SK-N-SH (cell line): ENCODE results near the gene OPN3. TPM values are rescaled to one million over a fixed set of nuclear protein-coding genes. Genes with fewer than 3 reads are reported as not detected.

Experiments
- CTCF ChIA-PET: fragments of 300-600, 350-600 bp; formaldehyde crosslinking; extraction: SDS; loops from one replicate; lab custom pipeline; 2021; lab: Yijun Ruan, JAX
- POLR2A ChIA-PET: fragments of 350-600 bp; sonication (Branson Sonifier 250); formaldehyde crosslinking; extraction: SDS; loops from one replicate; lab custom pipeline; 2020; ENCODE audit warnings: antibody characterized with exemption, inconsistent platforms; lab: Yijun Ruan, JAX
- DNase-seq: peaks from one replicate; pipeline ENCODE4 v3.0.0; 2012
- H2AFZ ChIP-seq: fragments of 200-600 bp; sonication (generic); 2 replicates; pipeline ENCODE4 v1.8.1; 2016; ENCODE audit warnings: antibody characterized with exemption, mild to moderate bottlenecking, low read depth
- H3F3A ChIP-seq: fragments of 200-600 bp; sonication (generic); replicated peaks from 2 replicates; pipeline ENCODE3; 2016; ENCODE audit warnings: antibody characterized with exemption, mild to moderate bottlenecking; ENCODE audit not compliant: insufficient read depth
- H3K27ac ChIP-seq, 2 experiments: fragments of 200-500 bp in 1 of 2; fragments of 200-600 bp in 1 of 2; sonication (Bioruptor generic) in 1 of 2; sonication (generic), shearing (Covaris generic) in 1 of 2; 2 replicates each; pipeline versions ENCODE4 v1.5.1 to v1.6.1; 2014 to 2016; ENCODE audit warnings: low read depth in 2 of 2, inconsistent platforms in 1 of 2, low read length in 1 of 2, mild to moderate bottlenecking in 1 of 2, mixed read lengths in 1 of 2
- H3K27me3 ChIP-seq: fragments of 200-600 bp; sonication (generic), shearing (Covaris generic); 2 replicates; pipeline ENCODE4 v1.6.1; 2016; ENCODE audit warnings: mixed run types; ENCODE audit not compliant: insufficient read depth
- H3K36me3 ChIP-seq, 2 experiments: fragments of 200-500 bp in 1 of 2; fragments of 200-600 bp in 1 of 2; sonication (Bioruptor generic) in 1 of 2; sonication (generic) in 1 of 2; replicated peaks in 1 of 2; 2 replicates each; pipeline versions ENCODE3 to v1.5.1; 2014 to 2016; ENCODE audit warnings: low read length in 1 of 2, mild to moderate bottlenecking in 1 of 2; ENCODE audit not compliant: insufficient read depth in 2 of 2, control insufficient read depth in 1 of 2
- H3K4me1 ChIP-seq, 2 experiments: fragments of 200-500 bp in 1 of 2; fragments of 200-600 bp in 1 of 2; sonication (Bioruptor generic) in 1 of 2; sonication (generic), shearing (Covaris generic) in 1 of 2; 2 replicates each; pipeline versions ENCODE4 v1.5.1 to v1.6.1; 2014 to 2016; ENCODE audit warnings: low read depth in 1 of 2, low read length in 1 of 2, mixed run types in 1 of 2; ENCODE audit not compliant: insufficient read depth in 2 of 2, control insufficient read depth in 1 of 2
- H3K4me2 ChIP-seq: fragments of 200-600 bp; sonication (generic), shearing (Covaris generic); 2 replicates; pipeline ENCODE4 v1.6.1; 2017; ENCODE audit warnings: mixed run types
- H3K4me3 ChIP-seq, 2 experiments: fragments of 200-500 bp in 1 of 2; fragments of 200-600 bp in 1 of 2; sonication (Bioruptor generic) in 1 of 2; sonication (generic), shearing (Covaris generic) in 1 of 2; 2 replicates each; pipeline versions ENCODE4 v1.5.1 to v1.8.1; 2014 to 2016; ENCODE audit warnings: low read depth in 2 of 2, inconsistent platforms in 1 of 2, low read length in 1 of 2, mild to moderate bottlenecking in 1 of 2, mixed read lengths in 1 of 2, moderate library complexity in 1 of 2
- H3K79me2 ChIP-seq: fragments of 200-600 bp; sonication (generic); 2 replicates; pipeline ENCODE4 v1.8.1; 2017; ENCODE audit warnings: mild to moderate bottlenecking; ENCODE audit not compliant: insufficient read depth
- H3K9ac ChIP-seq: fragments of 200-600 bp; sonication (generic); 2 replicates; pipeline ENCODE4 v1.6.1; 2017; ENCODE audit warnings: mixed run types
- H3K9me2 ChIP-seq: fragments of 200-600 bp; sonication (generic); 2 replicates; pipeline ENCODE4 v1.6.1; 2017; ENCODE audit warnings: mixed run types
- H3K9me3 ChIP-seq: fragments of 200-600 bp; sonication (generic); 2 replicates; pipeline ENCODE4 v1.6.1; 2017; ENCODE audit warnings: mixed run types, mild to moderate bottlenecking, moderate library complexity
- H4K20me1 ChIP-seq: fragments of 200-600 bp; sonication (generic); 2 replicates; pipeline ENCODE4 v1.6.1; 2017; ENCODE audit warnings: mild to moderate bottlenecking, mixed run types; ENCODE audit not compliant: insufficient read depth
- FOXJ3 ChIP-seq: sonication (generic); formaldehyde crosslinking; IDR thresholded peaks from 2 replicates; pipeline ENCODE4 v1.5.1; 2020; ENCODE audit warnings: mild to moderate bottlenecking, missing genetic modification reagents
- IRF3 ChIP-seq: fragments of 150-350 bp; IDR thresholded peaks from 2 replicates; pipeline ENCODE4 v1.6.1; 2016; ENCODE audit warnings: mild to moderate bottlenecking, low read depth, low read length
- JUND ChIP-seq: IDR thresholded peaks from 2 replicates; pipeline ENCODE4 v1.4.0; 2012
- MXI1 ChIP-seq: IDR thresholded peaks from 2 replicates; pipeline ENCODE4 v1.6.1; 2012; ENCODE audit warnings: mild to moderate bottlenecking, low read depth, low read length, improper control_type of control experiment
- NFIC ChIP-seq: IDR thresholded peaks from 2 replicates; pipeline ENCODE4 v1.4.0; 2012; ENCODE audit warnings: borderline replicate concordance
- PBX3 ChIP-seq: IDR thresholded peaks from 2 replicates; pipeline ENCODE4; 2012
- RAD21 ChIP-seq: IDR thresholded peaks from 2 replicates; pipeline ENCODE4 v1.6.1; 2012; ENCODE audit warnings: mild to moderate bottlenecking, low read length
- RCOR1 ChIP-seq: fragments of 150-350 bp; IDR thresholded peaks from 2 replicates; pipeline ENCODE4 v1.6.1; 2017; ENCODE audit warnings: antibody characterized with exemption, low read length
- RFX5 ChIP-seq: IDR thresholded peaks from 2 replicates; pipeline ENCODE4 v1.6.1; 2012; ENCODE audit warnings: mild to moderate bottlenecking, improper control_type of control experiment, low read length
- RXRA ChIP-seq: IDR thresholded peaks from 2 replicates; pipeline ENCODE4 v1.4.0; 2012; ENCODE audit warnings: low read depth, mild to moderate bottlenecking, borderline replicate concordance
- SIN3A ChIP-seq: IDR thresholded peaks from 2 replicates; pipeline ENCODE4 v1.6.1; 2012; ENCODE audit warnings: low read depth, mild to moderate bottlenecking, low read length, moderate library complexity, borderline replicate concordance
- TAF1 ChIP-seq: IDR thresholded peaks from 2 replicates; pipeline ENCODE4 v1.6.1; 2012; ENCODE audit warnings: low read depth, mild to moderate bottlenecking, low read length, moderate library complexity, borderline replicate concordance
- TEAD4 ChIP-seq: IDR thresholded peaks from 2 replicates; pipeline ENCODE4 v1.4.0; 2012; ENCODE audit warnings: mild to moderate bottlenecking, borderline replicate concordance; ENCODE audit not compliant: insufficient read depth
- USF1 ChIP-seq: IDR thresholded peaks from 2 replicates; pipeline ENCODE4 v1.4.0; 2012; ENCODE audit warnings: low read depth, borderline replicate concordance
- USF2 ChIP-seq: fragments of 150-350 bp; IDR thresholded peaks from 2 replicates; pipeline ENCODE4 v1.6.1; 2017; ENCODE audit warnings: antibody characterized with exemption, low read length, low read depth, borderline replicate concordance
- YY1 ChIP-seq: IDR thresholded peaks from 2 replicates; pipeline ENCODE4 v1.4.0; 2012; ENCODE audit warnings: low read depth, mild to moderate bottlenecking
- ZBTB33 ChIP-seq: IDR thresholded peaks from 2 replicates; pipeline ENCODE4 v1.4.0; 2012; ENCODE audit warnings: low read depth, borderline replicate concordance
- WGBS: methylation state at CpG from one replicate; pipeline ENCODE4 v1.1.6; 2017; ENCODE audit warnings: low lambda C conversion rate; 5-methylcytosine and 5-hydroxymethylcytosine counted together
- polyA plus RNA-seq, 3 experiments: library from polyadenylated mRNA; depleted of rRNA; stranded (reverse); fragments of >200 nt; gene quantifications; 2 replicates each; pipeline ENCODE4 v1.2.3, GENCODE V29; 2012
- TF ChIP-seq, protein P1 (sequence below): IDR thresholded peaks from 2 replicates; pipeline ENCODE4 v1.4.0; 2012; ENCODE audit warnings: low read depth

The OPN3 gene
- polyA plus RNA-seq, 1 of the 3 experiments (the other 2 are of a cell fraction) = 7.8 TPM

GRCh38 chr1:241674805-241675384 lies 34.7 kb upstream of the OPN3 start:
- no peaks in the 10 kb centered on the region for H3K9me3 ChIP-seq
- no peaks in the 10 kb centered on the region for H3F3A ChIP-seq
- H3K9me2 ChIP-seq = no peaks in the 10 kb centered on the region
- H3K36me3 ChIP-seq = no peaks in the 10 kb centered on the region
- no peak overlapping the region for H3K4me3 ChIP-seq
- H3K27me3 ChIP-seq = no peaks in the 10 kb centered on the region
- no peaks in the 10 kb centered on the region for H3K79me2 ChIP-seq
- H3K9ac ChIP-seq = no peak overlapping the region
- no peak overlapping the region for H3K27ac ChIP-seq
- no peak overlapping the region for H2AFZ ChIP-seq
- no peaks in the 10 kb centered on the region for H4K20me1 ChIP-seq
- TF ChIP-seq JUND (no peak), ZBTB33 (no peak), TAF1 (no peak), TEAD4 (no peak), PBX3 (no peak), RAD21 (no peak)
- TF ChIP-seq, protein P1, sequence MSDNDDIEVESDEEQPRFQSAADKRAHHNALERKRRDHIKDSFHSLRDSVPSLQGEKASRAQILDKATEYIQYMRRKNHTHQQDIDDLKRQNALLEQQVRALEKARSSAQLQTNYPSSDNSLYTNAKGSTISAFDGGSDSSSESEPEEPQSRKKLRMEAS = no peak
- POLR2A ChIA-PET = no interaction called here
- H3K4me2 ChIP-seq = no peak overlapping the region
- CTCF ChIA-PET = interaction anchor here (0.7 kb wide), 1 partner anchor 17 kb away, joined by 3 read pairs; no protein-coding TSS in a partner anchor
- 90% methylated on average over 1 of the region's 1 CpG for WGBS
- peaks cover 0 to 2% of the 10 kb centered on the region in 2 experiments; a peak in 1 of 4 replicates for H3K4me1 ChIP-seq
- DNase-seq = no peak

DNA sequence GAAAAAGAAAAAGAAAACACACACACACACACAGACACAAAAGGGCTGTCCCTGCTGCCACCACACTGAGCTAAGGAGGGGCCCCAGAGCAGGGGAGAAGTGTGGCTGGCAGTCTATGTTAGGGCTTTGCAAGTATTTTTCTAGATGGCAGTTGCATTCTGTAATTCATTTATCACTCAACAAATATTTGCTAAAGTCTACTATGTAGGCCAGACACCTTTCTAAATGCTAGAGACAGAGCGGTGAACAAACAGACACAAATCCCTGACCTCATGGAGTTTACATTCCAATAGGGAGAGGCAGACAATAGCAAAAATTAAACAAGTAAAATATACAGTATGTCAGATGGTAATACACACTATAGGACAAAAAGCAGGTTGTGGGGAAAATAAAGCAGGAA lies 32.1 kb upstream of the OPN3 start:
- POLR2A ChIA-PET = no interaction called here
- CTCF ChIA-PET = no interaction called here
- WGBS = 52% methylated on average over 1 of the region's 1 CpG

More for the DNA sequence above, 32.1 kb upstream of the OPN3 start:
- Histone ChIP-seq H3K9me3 (no peaks in the 10 kb centered on the region), H3K27me3 (no peaks in the 10 kb centered on the region), H4K20me1 (no peaks in the 10 kb centered on the region), H3K9ac (no peak overlapping the region), H3K4me2 (no peak overlapping the region), H3K79me2 (no peaks in the 10 kb centered on the region), H2AFZ (no peak overlapping the region), H3K36me3 (no peaks in the 10 kb centered on the region), H3F3A (no peaks in the 10 kb centered on the region), H3K27ac (no peak overlapping the region), H3K9me2 (0 out of 2 replicates have a peak, but pooled peaks cover 3% of the 10 kb centered on the region), H3K4me3 (no peak overlapping the region), H3K4me1 (peaks cover 0 to 2% of the 10 kb centered on the region in 2 experiments; a peak in 1 of 4 replicates)
- no peak for DNase-seq
- TF ChIP-seq ZBTB33 (no peak), YY1 (no peak), RXRA (no peak), RAD21 (no peak), RCOR1 (no peak), USF2 (no peak), JUND (no peak), RFX5 (no peak), USF1 (no peak), NFIC (no peak), TAF1 (no peak), FOXJ3 (no peak), SIN3A (no peak), IRF3 (no peak), MXI1 (no peak)
